ENCODE results near the gene CALR3. TPM values are rescaled to one million over a fixed set of nuclear protein-coding genes. Genes with fewer than 3 reads are reported as not detected.

CALR3 gene
- total and polyA plus RNA-seq, 2 of the 13 experiments (the other 11 are each of a cell fraction or from before 2014, with no cell fraction given), result not detected

GRCh38 chr19:16541526-16542044, 45.6 kb upstream of the CALR3 start (continued):
- TF ChIP-seq ISX (CRISPR knock-in tag; conservative IDR thresholded peaks at IDR 0.05), result no peak
- TF ChIP-seq SIX1 (CRISPR knock-in tag; IDR thresholded peaks at IDR 0.05; ENCODE audit: borderline replicate concordance), result no peak
- no peak for TF ChIP-seq HOXA9 (CRISPR knock-in tag; IDR thresholded peaks at IDR 0.05; ENCODE audit: borderline replicate concordance)
- TF ChIP-seq ZNF446 (CRISPR knock-in tag; IDR thresholded peaks at IDR 0.05), result no peak
- TF ChIP-seq AGO1 (IDR thresholded peaks at IDR 0.05; ENCODE audit: low read depth, low read length, poor library complexity, severe bottlenecking), result no peak
- TF ChIP-seq ZNF768 (CRISPR knock-in tag; IDR thresholded peaks at IDR 0.05), result no peak
- TF ChIP-seq ZFP41 (CRISPR knock-in tag; IDR thresholded peaks at IDR 0.05; ENCODE audit: borderline replicate concordance), result no peak
- no peak for TF ChIP-seq PRPF4 (IDR thresholded peaks at IDR 0.05; ENCODE audit: low read depth, low read length, poor library complexity, severe bottlenecking)
- TF ChIP-seq NFRKB (IDR thresholded peaks at IDR 0.05), result no peak
- TF ChIP-seq RARG (CRISPR knock-in tag; IDR thresholded peaks at IDR 0.05; ENCODE audit: low read depth), result no peak
- TF ChIP-seq ZNF576 (CRISPR knock-in tag; IDR thresholded peaks at IDR 0.05), result no peak
- TF ChIP-seq PTBP1 (IDR thresholded peaks at IDR 0.05; ENCODE audit: low read depth, low read length, poor library complexity, severe bottlenecking), result no peak
- TF ChIP-seq KDM2A (CRISPR knock-in tag; IDR thresholded peaks at IDR 0.05; ENCODE audit: borderline replicate concordance, low read depth), result no peak
- no peak for TF ChIP-seq TCF7L2 (IDR thresholded peaks at IDR 0.05; ENCODE audit: low read depth, low read length)
- TF ChIP-seq ATF3 (CRISPR knock-in tag; IDR thresholded peaks at IDR 0.05), result no peak
- no peak for TF ChIP-seq MIXL1 (CRISPR knock-in tag; IDR thresholded peaks at IDR 0.05)
- TF ChIP-seq HNRNPLL (IDR thresholded peaks at IDR 0.05; ENCODE audit: low read depth, low read length, poor library complexity, severe bottlenecking), result no peak
- no peak for TF ChIP-seq ARNTL (CRISPR knock-in tag; IDR thresholded peaks at IDR 0.05)
- 0 out of 2 replicates have a peak, but pooled peaks have one; percentile 23 for TF ChIP-seq ZNF468 (CRISPR knock-in tag; IDR thresholded peaks at IDR 0.05)
- TF ChIP-seq ZSCAN25 (CRISPR knock-in tag; IDR thresholded peaks at IDR 0.05), result no peak
- TF ChIP-seq RFX1 (IDR thresholded peaks at IDR 0.05), result no peak
- TF ChIP-seq ZBTB2 (CRISPR knock-in tag; IDR thresholded peaks at IDR 0.05; ENCODE audit: low read depth), result 0 out of 2 replicates have a peak, but pooled peaks have one; percentile 27
- no peak for TF ChIP-seq THAP8 (CRISPR knock-in tag; IDR thresholded peaks at IDR 0.05; ENCODE audit: borderline replicate concordance)
- 0 out of 2 replicates have a peak, but pooled peaks have one; percentile 8 for TF ChIP-seq ZNF800 (CRISPR knock-in tag; IDR thresholded peaks at IDR 0.05)
- TF ChIP-seq REL (CRISPR knock-in tag; conservative IDR thresholded peaks at IDR 0.05), result 0 out of 2 replicates have a peak, but pooled peaks have one; percentile 19
- TF ChIP-seq TAF1 (CRISPR knock-in tag; IDR thresholded peaks at IDR 0.05), result no peak
- no peak for TF ChIP-seq AGO2 (optimal IDR thresholded peaks at IDR 0.05; ENCODE audit: low read depth, low read length)
